Activated naive CD4-positive, alpha-beta T cell treated with anti-CD3 and anti-CD28 coated beads, Interleukin-2, amount 50 U/mL, for 16 hours (primary cell): Measurements from ENCODE around the gene PGAM1.
"Not testable (repeated sequence)": the region's sequence is repeated elsewhere in the genome, so short reads cannot be mapped to it uniquely, and the experiment has no call there.

ENCODE experiments used
- DNase-seq: peaks from one replicate; pipeline ENCODE4 v3.0.0-alpha.2; 2020

The PGAM1 gene

GRCh38 chr10:97425964-97426775 is at the start of gene PGAM1:
TSS of gene PGAM1 (plus strand) at chr10:97426191. CDS start at chr10:97426308, 117 bp downstream.
- peak; percentile 92 for DNase-seq

GRCh38 chr10:97376413-97376812 is 49.6 kb upstream of the PGAM1 start:
- no peak for DNase-seq

- DNase-seq = no peak
These were observed 46.8 kb upstream of the PGAM1 start for GRCh38 chr10:97378933-97379921.

- DNase-seq = no peak
These were observed 45.5 kb upstream of the PGAM1 start for GRCh38 chr10:97380516-97380915.

- DNase-seq = no peak
These were observed 44.4 kb upstream of the PGAM1 start for GRCh38 chr10:97381626-97382025.

- no peak for DNase-seq
These were observed 42.8 kb upstream of the PGAM1 start for GRCh38 chr10:97383159-97383558.

- DNase-seq = no peak
These were observed 41.8 kb upstream of the PGAM1 start for GRCh38 chr10:97384156-97384555.

GRCh38 chr10:97384641-97385040 is 41.4 kb upstream of the PGAM1 start:
- no peak for DNase-seq

GRCh38 chr10:97385565-97385964 is 40.4 kb upstream of the PGAM1 start:
- no peak for DNase-seq

GRCh38 chr10:97388152-97388551 is 37.8 kb upstream of the PGAM1 start:
- DNase-seq = no peak

- DNase-seq = no peak
These were observed 35.9 kb upstream of the PGAM1 start for GRCh38 chr10:97390091-97390490.

GRCh38 chr10:97393034-97393573 is 32.9 kb upstream of the PGAM1 start:
- no peak for DNase-seq

GRCh38 chr10:97396056-97396455 is 29.9 kb upstream of the PGAM1 start:
- DNase-seq = no peak

GRCh38 chr10:97399843-97400545 is 26.0 kb upstream of the PGAM1 start:
- DNase-seq = peak; percentile 33

GRCh38 chr10:97400665-97401454 is 25.1 kb upstream of the PGAM1 start, which contains the start of gene RRP12:
TSS of gene RRP12 (minus strand) at chr10:97401340. CDS start at chr10:97401231, 109 bp downstream.
- DNase-seq = peak; percentile 77

- no peak for DNase-seq
These were observed 24.5 kb upstream of the PGAM1 start for GRCh38 chr10:97401455-97401919.

GRCh38 chr10:97404044-97404443 is 21.9 kb upstream of the PGAM1 start:
- no peak for DNase-seq

GRCh38 chr10:97406064-97406463 is 19.9 kb upstream of the PGAM1 start:
- DNase-seq = no peak

GRCh38 chr10:97406483-97406882 is 19.5 kb upstream of the PGAM1 start:
- DNase-seq = not testable (repeated sequence)

- DNase-seq = peak; percentile 56
These were observed 18.6 kb upstream of the PGAM1 start for GRCh38 chr10:97407211-97407951.

GRCh38 chr10:97407952-97408248 is 18.1 kb upstream of the PGAM1 start:
- DNase-seq = no peak
